ENCODE measurements around the gene TPST1.

Gene TPST1

DNA sequence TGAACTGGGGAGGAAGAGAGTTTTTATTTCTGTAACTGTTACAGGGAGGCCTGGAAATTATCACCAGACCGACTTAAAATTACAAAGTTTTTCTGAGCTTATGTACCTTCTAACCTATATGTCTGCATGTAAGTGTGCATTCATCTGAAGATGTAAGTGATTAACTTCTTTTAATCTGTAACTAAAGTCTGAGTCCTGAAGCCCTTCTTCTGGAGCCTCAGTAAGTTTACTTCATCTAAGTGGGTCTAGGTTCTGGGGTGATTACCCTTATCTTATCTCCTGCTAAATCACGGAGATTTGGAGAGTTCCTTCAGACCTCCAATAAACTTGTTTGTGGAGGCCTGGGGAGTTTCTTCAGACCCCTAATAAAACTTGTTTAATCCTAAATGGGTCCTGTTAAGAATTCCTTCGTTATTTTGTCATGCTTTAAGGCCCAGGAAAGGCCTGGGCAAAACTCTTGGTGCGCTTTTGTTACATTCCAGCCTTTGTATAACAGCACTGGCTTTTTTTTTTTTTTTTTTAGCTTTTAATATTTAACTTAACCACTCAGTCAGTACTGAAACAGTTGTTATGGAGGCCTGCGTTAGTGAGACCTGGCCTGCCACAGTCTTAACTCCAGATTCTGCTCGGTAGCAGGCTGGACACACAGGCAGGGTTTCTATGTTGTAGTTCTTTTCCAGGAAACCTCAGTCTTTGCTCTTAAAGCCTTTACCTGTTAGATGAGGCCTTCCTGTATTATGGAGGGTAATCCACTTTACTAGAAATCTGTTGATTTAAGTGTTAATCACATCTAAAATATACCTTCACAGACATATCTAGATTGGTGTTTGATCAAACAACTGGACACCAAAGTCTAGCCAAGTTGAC, 33.0 kb downstream of the TPST1 start:
- DNase-seq (ENCODE audit: low spot score) (no peak), FAIRE-seq (no peak)

DNA sequence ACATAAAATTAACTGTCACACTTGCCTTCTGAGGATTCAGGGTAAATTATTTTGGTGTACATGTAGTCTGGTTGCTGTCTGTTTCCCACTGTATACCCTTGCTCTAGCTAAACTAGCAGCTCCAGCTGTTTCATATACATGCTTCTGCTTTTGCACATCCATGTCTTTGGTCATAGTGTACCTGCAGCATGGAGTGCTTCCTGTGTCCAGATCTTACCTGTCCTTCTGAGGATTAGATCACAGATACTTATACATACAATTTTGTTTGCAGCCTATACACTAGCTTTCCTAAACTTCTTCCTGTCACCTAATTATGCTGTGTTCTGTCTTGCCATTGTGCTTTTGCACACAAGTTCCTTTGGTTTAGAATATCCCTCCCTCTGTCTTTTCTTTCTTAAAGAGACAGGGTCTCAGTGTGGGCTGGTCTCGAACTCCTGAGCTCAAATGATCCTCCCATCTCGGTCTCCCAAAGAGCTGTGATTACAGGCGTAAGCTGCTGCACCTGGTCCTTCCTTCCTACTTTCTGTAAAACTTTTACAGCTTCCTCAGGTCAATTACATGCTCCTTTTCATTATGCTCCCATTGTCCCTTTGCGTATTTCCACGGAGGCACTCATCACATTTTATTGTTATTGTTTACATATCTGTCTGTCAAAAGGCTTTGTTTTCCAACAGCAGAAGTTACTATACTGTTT, 33.8 kb downstream of the TPST1 start:
- DNase-seq (ENCODE audit: low spot score) (no peak), FAIRE-seq (no peak)

DNA sequence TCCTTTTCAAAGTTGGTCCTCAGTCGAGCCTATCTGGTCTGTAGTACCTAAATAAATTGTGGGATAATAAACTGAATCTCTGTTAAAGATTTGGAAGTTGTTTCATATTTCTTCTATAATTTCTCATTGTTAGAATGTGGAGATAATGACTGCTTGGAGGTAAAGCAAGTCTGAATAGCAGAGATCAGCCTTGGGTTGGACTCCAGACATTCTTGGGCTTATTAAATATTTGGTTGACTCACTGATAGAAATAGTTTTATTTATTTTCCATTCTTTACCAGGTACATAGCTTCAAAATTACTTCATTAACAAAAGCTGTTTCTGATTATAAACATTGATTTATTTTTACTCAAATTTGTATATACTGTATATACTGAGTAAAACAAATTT, 34.3 kb downstream of the TPST1 start:
- DNase-seq (ENCODE audit: low spot score), result no peak
- FAIRE-seq, result no peak

DNA sequence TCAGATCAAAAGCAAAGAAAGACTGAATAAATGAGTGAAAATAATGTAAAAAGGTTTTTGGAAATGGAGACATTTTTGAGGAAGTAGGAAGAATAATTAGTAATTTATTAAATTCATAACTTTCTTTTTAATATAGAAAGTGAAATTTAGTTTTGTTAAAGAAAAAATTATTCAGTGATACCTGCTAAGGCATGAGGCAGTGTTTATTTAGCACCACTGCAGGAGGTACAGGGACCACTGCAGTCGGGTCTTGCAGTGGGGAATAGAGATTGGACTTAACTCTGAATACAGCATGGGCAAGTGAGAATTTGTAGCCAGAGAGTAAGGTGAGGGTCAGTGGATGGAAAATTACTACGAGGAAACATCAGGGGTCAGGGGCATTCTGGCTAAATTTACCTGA, 39.9 kb downstream of the TPST1 start:
- DNase-seq (ENCODE audit: low spot score) (no peak), FAIRE-seq (no peak)

DNA sequence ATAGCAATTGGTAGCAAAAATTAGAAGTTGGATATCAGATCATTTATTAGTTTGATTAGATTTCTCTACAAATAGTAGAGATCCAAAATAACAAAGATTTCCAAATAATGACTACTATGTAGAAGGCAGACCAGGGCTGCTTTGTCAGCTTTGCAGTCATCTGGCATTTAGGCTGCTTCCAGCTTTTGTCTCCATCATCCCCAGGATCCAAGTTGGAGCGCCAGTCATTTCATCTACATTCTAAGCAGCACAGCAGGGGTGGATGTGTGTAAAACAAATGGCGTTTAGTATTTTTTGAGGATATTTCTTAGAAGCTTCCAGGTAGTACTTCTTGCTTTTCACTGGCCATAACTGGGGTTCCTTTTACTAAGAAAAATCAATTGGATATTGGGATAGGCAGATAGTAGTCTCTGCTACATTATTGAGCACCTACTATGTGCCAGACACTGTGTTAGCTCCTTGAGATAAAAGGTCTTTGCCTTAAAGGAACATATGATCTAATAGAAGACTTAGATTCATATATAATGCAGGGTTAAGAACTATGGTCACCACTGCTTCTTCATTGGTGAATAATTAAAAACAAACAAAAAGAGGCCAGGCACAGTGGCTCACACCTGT, 41.5 kb downstream of the TPST1 start:
- no peak for DNase-seq (ENCODE audit: low spot score)
- no peak for FAIRE-seq

DNA sequence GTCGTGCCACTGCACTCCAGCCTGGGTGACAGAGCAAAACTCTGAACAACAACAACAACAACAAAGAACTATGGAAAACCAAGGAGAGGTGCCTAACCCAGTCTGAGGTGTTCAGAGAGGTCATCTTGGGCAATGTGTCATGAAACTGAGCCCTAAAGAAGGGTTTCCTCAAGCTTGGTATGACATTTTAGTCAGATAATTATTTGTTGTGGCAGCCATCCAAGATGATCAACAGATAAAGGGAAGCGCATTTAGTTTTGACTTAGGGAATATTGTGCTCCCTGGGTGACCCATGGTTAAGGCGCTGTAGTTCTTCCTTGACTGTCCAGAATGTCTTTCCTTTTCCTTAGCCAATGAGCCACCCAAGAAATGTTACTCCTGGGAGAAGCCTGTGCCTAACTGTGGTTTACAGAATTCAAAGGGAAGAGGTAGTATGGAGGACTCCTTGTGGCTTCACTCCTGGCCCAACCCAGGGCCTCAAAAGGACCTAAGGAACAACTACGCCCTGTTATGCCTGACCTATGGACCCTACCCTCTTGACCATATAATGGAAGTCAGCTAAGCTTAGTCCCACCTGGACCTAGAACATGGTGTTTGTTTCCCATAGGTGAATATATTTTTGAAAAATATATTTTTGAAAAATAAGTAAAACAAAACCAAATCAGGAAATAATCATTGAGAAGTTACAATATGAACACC, 42.4 kb downstream of the TPST1 start:
- FAIRE-seq (no peak), DNase-seq (ENCODE audit: low spot score) (no peak)

DNA sequence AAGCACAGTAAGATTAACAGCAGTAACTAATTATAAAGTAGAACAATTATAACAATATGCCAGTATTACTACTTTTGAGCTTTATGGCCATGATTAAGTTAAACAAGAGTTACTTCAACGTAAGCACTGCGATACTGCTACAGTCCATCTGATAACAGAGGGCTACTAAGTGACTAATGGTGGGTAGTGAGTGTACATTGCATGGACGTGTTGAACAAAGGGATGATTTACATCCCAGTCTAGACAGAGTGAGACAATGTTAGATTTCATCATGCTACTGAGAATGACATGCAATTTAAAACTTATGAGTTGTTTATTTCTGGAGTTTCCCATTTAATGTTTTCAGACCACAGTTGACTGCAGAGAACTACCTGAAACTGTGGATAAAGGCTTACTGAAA, 45.6 kb downstream of the TPST1 start:
- FAIRE-seq (no peak), DNase-seq (ENCODE audit: low spot score) (peak; percentile 42)

DNA sequence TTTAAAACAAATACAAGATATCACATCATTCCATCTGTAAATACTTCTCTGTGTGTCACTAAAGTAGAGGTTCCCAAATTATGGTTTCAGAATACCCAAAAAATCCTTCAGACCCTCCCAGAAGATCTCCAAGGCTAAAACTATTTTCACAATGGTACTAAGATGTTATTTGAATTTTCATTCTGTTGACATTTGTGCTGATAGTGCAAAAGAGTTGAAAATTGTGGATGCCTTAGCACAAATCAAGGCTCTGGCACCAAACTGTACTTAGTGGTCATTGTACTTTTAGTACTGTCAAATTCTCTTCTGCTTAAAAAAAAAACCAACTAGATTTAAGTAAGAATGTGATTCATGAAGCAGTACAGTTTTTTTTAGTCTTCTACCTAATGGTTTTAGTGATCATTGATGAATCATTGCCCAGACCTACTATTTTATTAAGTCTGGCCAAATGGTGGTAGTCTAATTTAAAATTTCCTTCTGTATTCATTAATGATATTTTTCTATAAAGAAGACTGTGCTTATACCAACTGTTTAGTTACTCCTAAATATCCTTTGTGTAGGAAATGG, 50.5 kb downstream of the TPST1 start:
- DNase-seq (ENCODE audit: low spot score), result no peak
- no peak for FAIRE-seq

DNA sequence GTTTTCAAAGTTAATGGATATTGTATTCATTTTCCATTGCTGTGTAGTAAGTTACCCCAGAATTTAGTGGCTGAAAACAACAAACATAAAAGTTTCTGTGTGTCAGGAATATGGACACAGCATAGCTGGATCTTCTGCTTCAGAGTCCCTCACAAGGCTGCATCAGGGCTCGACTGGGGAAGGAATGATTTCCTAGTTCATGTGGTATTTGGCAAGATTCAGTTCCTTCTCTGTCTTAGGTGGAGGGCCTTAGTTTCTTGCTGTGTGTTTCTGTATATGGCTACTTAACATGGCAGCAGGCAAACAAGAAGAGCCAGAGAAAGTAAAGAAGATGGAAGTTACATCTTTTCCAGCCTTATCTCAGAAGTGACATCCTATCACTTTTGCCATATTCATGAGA, 51.1 kb downstream of the TPST1 start:
- no peak for DNase-seq (ENCODE audit: low spot score)
- no peak for FAIRE-seq

DNA sequence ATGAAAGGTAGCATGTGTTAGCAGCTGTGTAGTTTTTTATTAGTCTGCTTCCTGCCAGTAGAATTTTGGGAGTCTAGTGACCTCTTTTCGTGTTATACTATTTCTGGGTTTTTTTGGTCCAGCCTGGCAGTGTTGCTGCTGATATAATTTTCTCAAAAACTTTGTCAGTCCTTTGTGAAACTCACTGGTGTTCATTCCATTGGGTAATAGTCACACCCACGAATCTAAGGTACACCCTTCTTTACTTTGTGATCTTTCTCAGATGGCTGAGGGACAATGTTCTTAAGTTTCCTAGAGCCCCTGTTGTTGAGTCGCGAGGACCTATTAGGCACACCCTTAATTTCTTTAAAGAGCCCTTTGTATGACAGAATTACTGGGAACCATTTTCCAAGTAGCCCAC, 52.3 kb downstream of the TPST1 start:
- DNase-seq (ENCODE audit: low spot score), result no peak
- FAIRE-seq, result no peak

DNA sequence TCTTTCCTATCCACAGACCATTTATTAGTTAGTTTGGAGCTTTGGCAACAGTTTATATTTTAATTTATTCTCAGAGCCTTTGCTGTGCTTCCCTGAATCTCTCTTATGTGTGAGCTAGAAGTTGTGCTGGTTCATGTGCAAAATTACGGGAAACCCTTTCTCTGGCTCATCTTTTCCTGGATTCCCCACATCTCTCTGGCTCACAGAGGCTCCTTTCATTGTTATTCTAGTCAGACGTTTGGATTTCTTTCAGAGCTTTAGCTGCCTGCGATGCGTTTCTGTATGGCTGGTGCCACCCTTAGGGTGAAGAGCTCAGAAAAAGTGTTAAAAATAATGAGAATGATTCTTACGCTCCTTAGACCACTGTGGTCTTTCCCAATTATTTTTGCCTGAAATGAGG, 53.3 kb downstream of the TPST1 start:
- no peak for FAIRE-seq
- DNase-seq (ENCODE audit: low spot score), result no peak

DNA sequence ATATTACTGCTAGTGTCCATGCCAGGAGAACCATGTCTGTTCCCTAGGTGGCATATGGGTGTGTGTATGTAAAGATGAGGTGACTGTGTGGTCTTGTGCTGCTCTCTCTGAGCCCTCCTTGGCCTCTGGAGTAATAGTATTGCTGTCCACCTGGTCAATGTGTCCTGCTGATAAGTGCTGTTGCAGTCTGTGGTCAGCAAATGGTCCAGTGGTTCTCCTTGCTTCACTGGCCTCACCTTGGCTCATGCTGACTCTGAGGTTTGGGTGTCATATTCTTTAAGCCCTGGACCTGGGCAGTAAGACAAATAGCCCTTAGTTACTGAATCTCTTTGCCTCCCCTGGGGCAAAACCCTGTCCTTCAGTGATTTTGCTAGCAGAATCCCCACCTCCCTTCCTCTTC, 56.8 kb downstream of the TPST1 start:
- FAIRE-seq (peak; percentile 66), DNase-seq (ENCODE audit: low spot score) (no peak)

DNA sequence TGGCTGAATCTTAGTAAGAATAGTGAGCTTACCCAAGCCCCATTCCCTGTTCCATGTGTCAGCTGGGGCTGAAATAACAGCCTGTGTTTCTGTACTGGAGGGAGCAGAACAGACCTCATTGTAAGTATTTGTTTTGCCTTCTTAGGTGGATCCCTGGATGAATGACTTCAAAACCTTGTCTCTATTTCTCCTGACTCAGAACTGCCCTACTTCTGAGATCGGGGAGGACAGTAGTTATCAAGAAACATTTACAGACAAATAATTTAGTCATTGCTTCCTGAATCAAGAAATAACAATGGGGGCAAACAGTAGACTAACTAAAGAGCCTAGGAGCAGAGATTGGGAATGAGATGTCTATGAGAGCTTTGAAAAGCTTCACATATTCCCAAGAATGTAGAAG, 58.8 kb downstream of the TPST1 start:
- no peak for FAIRE-seq
- DNase-seq (ENCODE audit: low spot score), result no peak

DNA sequence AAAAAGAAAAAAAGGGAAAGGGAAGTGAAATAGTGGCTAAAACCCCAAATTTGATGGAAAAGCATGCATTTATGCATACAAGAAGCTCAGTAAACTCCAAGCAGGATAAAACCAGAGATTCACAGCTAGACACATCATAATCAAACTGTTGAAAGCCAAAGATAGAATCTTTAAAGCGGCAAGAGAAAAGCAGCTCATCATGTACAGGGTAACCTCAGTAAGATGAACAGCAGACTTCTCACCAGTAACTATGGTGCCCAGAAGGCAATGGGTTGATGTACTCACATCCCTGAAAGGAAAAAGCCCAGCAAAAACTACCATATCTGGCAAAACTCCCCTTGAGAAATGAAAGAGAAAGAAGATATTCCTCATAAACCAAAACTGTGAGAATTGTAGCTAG, 60.4 kb downstream of the TPST1 start:
- DNase-seq (ENCODE audit: low spot score) (peak; percentile 25), FAIRE-seq (no peak)

DNA sequence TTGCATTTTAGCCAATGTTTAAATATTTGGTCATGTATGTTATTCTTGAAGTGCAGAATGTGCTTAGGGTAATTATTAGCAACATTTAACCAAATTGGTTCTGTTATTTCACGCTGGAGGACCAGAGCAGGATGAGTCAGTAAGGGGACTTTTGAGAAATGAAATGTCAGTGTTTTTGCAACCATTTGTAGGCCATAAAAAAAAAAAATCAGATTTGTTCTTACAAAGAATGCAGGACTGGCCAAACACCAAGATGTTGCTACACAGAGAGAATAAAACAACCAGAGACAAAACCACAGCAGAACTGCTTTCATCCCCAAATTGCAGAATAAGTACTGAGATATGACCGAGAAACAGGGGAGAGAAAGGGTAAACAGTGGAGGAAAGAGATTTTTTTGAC, 62.1 kb downstream of the TPST1 start:
- FAIRE-seq (no peak), DNase-seq (ENCODE audit: low spot score) (no peak)

DNA sequence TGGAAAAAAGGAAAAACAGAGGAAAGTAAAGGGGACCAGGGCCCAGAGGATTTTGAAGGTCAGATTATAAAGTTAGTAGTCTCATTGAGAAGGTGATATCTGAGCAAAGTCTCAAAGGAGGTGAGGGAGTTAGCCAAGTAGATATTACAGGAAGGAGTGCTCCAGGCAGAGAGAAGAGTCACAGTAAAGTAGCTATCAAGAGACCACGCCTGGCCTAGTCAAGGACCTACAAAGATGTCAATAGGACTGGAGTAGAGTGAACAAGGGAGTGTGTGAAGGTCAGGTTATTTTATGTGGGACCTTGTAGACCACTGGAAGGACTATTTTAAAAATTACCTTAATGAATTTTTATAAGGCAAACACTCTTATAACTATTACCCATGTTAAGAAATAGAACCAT, 64.8 kb downstream of the TPST1 start:
- FAIRE-seq, result no peak

DNA sequence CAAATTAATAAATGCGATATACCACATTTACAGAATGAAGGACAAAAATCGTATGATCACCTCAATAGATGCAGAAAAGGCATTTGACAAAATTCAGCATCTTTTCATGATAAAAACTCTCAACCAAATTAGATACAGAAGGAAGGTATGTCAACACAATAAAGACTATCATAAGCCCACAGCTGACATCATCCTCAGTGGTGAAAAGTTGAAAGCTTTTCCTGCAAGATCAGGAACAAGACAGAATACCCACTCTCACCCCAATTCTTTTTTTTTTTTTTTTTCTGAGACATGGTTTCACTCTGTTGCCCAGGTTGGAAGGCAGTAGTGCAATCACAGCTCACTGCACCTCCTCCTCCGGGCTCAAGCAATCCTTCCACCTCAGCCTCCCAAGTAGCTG, 67.2 kb downstream of the TPST1 start:
- FAIRE-seq (no peak), DNase-seq (ENCODE audit: low spot score) (no peak)

More for the DNA sequence above, 64.8 kb downstream of the TPST1 start:
- no peak for DNase-seq (ENCODE audit: low spot score)

DNA sequence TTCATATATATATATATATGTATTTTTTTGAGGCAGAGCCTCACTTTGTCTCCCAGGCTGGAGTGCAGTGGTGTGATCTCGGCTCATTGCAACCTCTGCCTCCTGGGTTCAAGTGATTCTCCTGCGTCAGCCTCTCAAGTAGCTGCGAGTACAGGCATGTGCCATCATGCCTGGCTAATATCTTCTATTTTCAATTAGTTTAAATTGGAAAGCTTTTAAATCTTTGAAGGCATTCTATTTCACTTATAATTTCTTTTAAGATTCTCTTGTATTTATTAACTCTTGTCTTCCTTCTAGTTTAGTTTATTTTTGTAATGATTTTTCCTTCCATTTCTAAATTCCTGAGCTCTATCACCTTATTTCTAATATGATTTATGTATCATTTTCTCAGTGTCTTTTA, 71.2 kb downstream of the TPST1 start:
- FAIRE-seq, result no peak
- no peak for DNase-seq (ENCODE audit: low spot score)

DNA sequence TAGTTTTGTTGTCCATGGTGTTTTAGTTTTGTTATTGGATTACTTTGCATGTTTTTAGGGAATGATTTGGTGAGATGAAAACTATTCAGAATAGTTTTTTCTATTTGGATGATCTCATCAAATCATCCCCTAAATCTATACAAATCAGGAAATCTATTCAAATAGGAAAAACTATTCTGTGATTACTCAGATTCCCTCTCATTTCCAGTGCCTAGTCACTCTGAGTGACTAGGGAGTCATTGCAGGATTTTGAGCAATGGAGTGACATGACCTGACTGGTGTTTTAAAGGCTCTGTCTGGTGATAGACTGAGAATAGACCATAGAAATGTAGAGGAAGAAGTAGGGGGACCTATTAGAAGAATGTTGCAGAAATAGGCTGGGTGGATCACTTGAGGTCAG, 72.4 kb downstream of the TPST1 start:
- FAIRE-seq (no peak), DNase-seq (ENCODE audit: low spot score) (no peak)

DNA sequence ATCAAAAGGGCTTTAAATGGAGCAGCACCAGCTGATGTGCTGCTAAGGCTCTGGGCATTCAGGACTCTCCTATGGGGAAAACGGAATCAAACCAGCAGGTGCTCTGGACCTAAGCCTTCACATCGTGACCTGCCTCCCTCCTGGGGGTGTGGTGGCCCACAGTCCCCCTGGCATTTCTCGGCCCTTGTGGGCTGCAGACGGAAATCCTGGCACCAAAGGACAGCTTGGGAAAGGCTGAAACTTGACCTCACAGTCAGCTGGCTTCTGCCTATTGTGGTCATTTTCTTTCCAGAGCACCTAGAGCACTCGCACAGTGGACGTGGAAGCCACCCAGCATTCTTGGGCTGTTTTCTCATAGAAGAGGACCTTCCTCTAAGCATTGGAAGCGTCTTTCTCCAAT, 74.8 kb downstream of the TPST1 start:
- no peak for FAIRE-seq
- no peak for DNase-seq (ENCODE audit: low spot score)
